ENCODE data around the gene CPT1A.

The CPT1A gene

GRCh38 chr11:68780829-68781228, 60.9 kb downstream of the CPT1A start:
- Mint-ChIP-seq H3K27ac (no peak overlapping the region), H3K36me3 (peaks cover 41 to 48% of the 10 kb centered on the region in 2 donors), H3K27me3 (no peaks in the 10 kb centered on the region), H3K9me3 (no peaks in the 10 kb centered on the region), H3K4me1 (peaks cover 3 to 7% of the 10 kb centered on the region in 2 donors), H3K4me3 (no peak overlapping the region)
- ATAC-seq (replicated peaks) (peak in 1 of 2 donors; percentile 36), DNase-seq (no peak)

GRCh38 chr11:68778205-68778604, 63.5 kb downstream of the CPT1A start:
- Mint-ChIP-seq H3K4me1 (peaks cover 3 to 7% of the 10 kb centered on the region in 2 donors), H3K27ac (no peak overlapping the region), H3K4me3 (no peak overlapping the region)

DNA sequence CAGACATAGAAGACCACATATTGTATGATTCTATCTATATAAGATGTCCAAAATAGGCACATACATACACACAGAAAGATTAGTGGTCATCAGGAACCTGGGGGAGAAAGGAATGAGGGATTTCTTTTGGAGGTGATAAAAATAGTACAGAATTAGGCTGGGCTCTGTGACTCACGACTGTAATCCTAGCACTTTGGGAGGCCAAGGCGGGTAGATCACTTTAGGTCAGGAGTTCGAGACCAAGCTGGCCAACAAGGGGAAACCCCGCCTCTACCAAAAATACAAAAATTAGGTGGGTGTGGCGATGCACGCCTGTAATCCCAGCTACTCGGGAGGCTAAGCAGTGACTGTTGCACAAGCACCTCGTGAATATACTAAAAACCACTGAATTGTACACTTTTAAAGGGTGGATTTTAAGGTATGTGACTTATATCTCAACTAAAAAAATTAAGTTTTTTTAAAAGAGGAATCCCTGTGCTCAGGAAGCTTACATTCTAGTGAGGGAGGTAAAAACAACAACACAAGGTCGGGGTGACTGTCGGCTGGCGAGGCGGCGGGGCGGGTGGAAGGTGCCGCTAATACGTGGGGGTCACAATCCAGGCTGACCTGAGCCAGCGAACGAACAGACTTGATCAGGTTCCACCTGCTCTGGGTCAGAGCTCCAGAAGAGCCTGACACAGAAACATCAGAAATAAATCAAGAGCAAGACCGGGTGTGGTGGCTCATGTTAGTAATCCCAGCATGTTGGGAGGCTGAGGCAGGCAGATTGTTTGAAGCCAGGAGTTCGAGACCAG, 65.1 kb downstream of the CPT1A start:
- Mint-ChIP-seq H3K9me3 (no peaks in the 10 kb centered on the region), H3K4me1 (peaks cover 3 to 7% of the 10 kb centered on the region in 2 donors), H3K27me3 (no peaks in the 10 kb centered on the region), H3K4me3 (no peak overlapping the region), H3K27ac (no peak overlapping the region), H3K36me3 (peaks cover 44 to 54% of the 10 kb centered on the region in 2 donors)
- DNase-seq: no peak
- ATAC-seq (replicated peaks): no peak

More at GRCh38 chr11:68778205-68778604, 63.5 kb downstream of the CPT1A start:
- no peak for ATAC-seq (replicated peaks)
- peaks cover 47 to 54% of the 10 kb centered on the region in 2 donors for H3K36me3 Mint-ChIP-seq
- no peaks in the 10 kb centered on the region for H3K9me3 Mint-ChIP-seq
- DNase-seq: no peak
- no peaks in the 10 kb centered on the region for H3K27me3 Mint-ChIP-seq

DNA sequence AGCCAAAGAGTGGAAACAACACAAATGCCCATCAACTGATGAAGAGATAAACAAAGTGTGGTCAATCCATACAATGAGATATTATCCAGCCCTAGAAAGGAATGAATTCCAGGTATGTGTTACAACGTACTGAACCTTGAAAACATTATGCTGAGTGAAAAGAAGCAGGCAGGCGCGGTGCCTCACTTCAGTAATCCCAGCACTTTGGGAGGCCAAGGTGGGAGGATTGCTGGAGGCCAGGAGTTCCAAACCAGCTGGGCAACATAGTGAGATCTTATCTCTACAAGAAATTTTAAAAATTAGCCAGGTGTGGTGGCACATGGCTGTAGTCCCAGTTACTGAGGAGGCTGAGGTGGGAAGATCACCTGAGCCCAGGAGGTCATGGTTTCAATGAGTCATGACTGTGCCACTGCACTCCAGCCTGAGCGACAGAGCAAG, 65.7 kb downstream of the CPT1A start:
- ATAC-seq (replicated peaks): no peak
- H3K27me3 Mint-ChIP-seq: no peaks in the 10 kb centered on the region
- H3K9me3 Mint-ChIP-seq: no peaks in the 10 kb centered on the region
- H3K4me1 Mint-ChIP-seq: peaks cover 3 to 7% of the 10 kb centered on the region in 2 donors
- H3K4me3 Mint-ChIP-seq: no peak overlapping the region
- no peak for DNase-seq
- no peak overlapping the region for H3K27ac Mint-ChIP-seq
- peaks cover 43 to 55% of the 10 kb centered on the region in 2 donors for H3K36me3 Mint-ChIP-seq

GRCh38 chr11:68774194-68774585, 67.5 kb downstream of the CPT1A start:
- no peaks in the 10 kb centered on the region for H3K9me3 Mint-ChIP-seq
- peaks cover 40 to 54% of the 10 kb centered on the region in 2 donors for H3K36me3 Mint-ChIP-seq
- H3K27me3 Mint-ChIP-seq: no peaks in the 10 kb centered on the region
- ATAC-seq (replicated peaks): no peak
- H3K4me1 Mint-ChIP-seq: peaks cover 3 to 7% of the 10 kb centered on the region in 2 donors
- no peak overlapping the region for H3K4me3 Mint-ChIP-seq
- H3K27ac Mint-ChIP-seq: no peak overlapping the region
- DNase-seq: no peak

- no peak for DNase-seq
- peaks cover 3 to 7% of the 10 kb centered on the region in 2 donors for H3K4me1 Mint-ChIP-seq
- no peak overlapping the region for H3K4me3 Mint-ChIP-seq
- peaks cover 38 to 54% of the 10 kb centered on the region in 2 donors for H3K36me3 Mint-ChIP-seq
- no peaks in the 10 kb centered on the region for H3K27me3 Mint-ChIP-seq
- ATAC-seq (replicated peaks): no peak
- H3K9me3 Mint-ChIP-seq: no peaks in the 10 kb centered on the region
- H3K27ac Mint-ChIP-seq: no peak overlapping the region
Observed at GRCh38 chr11:68773521-68774193, 68.1 kb downstream of the CPT1A start.

- DNase-seq (no peak), ATAC-seq (replicated peaks) (no peak)
- Mint-ChIP-seq H3K36me3 (peaks cover 40 to 55% of the 10 kb centered on the region in 2 donors), H3K27ac (no peak overlapping the region), H3K4me3 (no peak overlapping the region), H3K4me1 (peaks cover 3 to 7% of the 10 kb centered on the region in 2 donors), H3K27me3 (no peaks in the 10 kb centered on the region), H3K9me3 (no peaks in the 10 kb centered on the region)
Observed at GRCh38 chr11:68772936-68773335, 68.8 kb downstream of the CPT1A start.

- Mint-ChIP-seq H3K36me3 (peaks cover 34 to 48% of the 10 kb centered on the region in 2 donors), H3K27ac (no peak overlapping the region), H3K4me1 (no peaks in the 10 kb centered on the region), H3K4me3 (no peak overlapping the region), H3K27me3 (no peaks in the 10 kb centered on the region), H3K9me3 (no peaks in the 10 kb centered on the region)
- ATAC-seq (replicated peaks) (no peak), DNase-seq (no peak)
Observed at GRCh38 chr11:68770781-68771180, 70.9 kb downstream of the CPT1A start.

- Mint-ChIP-seq H3K4me3 (no peak overlapping the region), H3K4me1 (peaks cover 0 to 6% of the 10 kb centered on the region in 2 donors), H3K9me3 (no peaks in the 10 kb centered on the region), H3K36me3 (peaks cover 26 to 39% of the 10 kb centered on the region in 2 donors), H3K27ac (no peak overlapping the region), H3K27me3 (no peaks in the 10 kb centered on the region)
- DNase-seq (no peak), ATAC-seq (replicated peaks) (no peak)
Observed at GRCh38 chr11:68767672-68768071, 74.0 kb downstream of the CPT1A start.

DNA sequence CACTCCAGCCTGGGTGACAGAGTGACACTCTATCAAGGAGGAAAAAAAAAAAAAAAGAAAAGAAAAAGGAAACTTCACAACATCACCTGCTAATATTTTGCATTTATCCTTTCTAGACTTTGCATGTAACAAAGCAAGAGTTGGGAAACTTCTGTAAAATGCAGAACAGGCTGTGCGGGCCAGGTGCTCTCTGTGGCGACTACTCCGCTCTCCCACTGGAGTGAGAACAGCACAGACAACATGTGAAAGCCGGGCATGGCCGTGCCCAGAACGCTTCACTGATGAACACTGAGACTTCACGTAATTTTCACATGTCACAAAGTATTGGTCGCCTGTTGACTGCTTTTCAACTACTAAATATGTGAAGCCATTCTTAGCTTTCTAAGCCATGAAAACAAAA, 74.9 kb downstream of the CPT1A start:
- H3K27me3 Mint-ChIP-seq: no peaks in the 10 kb centered on the region
- H3K36me3 Mint-ChIP-seq: peaks cover 34 to 47% of the 10 kb centered on the region in 2 donors
- H3K4me3 Mint-ChIP-seq: no peak overlapping the region
- peaks cover 0 to 6% of the 10 kb centered on the region in 2 donors for H3K4me1 Mint-ChIP-seq
- H3K27ac Mint-ChIP-seq: no peak overlapping the region
- no peak for ATAC-seq (replicated peaks)
- DNase-seq: no peak
- H3K9me3 Mint-ChIP-seq: no peaks in the 10 kb centered on the region

- Mint-ChIP-seq H3K27me3 (no peaks in the 10 kb centered on the region), H3K27ac (peak overlapping the region; percentile 33), H3K4me1 (peaks cover 0 to 6% of the 10 kb centered on the region in 2 donors), H3K4me3 (no peak overlapping the region), H3K9me3 (no peaks in the 10 kb centered on the region), H3K36me3 (peaks cover 32 to 42% of the 10 kb centered on the region in 2 donors)
- no peak for DNase-seq
- ATAC-seq (replicated peaks): no peak
Observed at GRCh38 chr11:68764746-68765145, 77.0 kb downstream of the CPT1A start.

DNA sequence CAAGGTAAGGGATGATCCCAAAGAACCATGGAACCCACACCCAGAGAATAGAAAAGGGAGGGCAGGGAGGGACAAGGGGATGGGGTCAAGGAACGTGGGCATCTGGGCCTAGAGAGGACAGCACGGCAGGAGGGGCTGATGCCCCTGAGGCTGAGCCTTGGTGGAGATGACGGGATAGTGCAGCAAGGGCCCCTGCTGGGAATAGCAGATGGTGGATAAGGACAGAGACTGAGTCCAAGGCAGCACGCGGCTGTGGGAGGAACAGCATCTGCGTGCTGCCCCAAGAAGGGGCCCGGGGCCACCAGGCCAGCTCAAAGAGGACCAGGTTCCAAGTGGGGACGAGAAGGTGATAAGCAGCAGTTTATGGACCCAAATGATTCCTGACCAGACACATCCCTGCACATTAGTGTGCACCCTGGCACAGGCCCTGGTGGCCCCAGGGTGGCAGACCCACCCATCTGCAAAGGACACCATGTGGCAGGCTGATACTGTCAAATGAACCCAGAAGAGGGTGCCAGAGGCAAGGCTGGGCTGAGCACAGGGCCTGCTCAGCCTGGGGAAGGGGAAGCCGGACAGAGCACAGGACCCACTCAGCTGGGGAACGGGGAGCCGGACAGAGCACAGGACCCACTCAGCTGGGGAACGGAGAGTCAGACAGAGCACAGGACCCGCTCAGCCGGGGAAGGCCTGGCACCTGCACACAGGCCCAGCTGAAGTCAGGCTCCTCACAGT, 77.6 kb downstream of the CPT1A start:
- H3K27me3 Mint-ChIP-seq: no peaks in the 10 kb centered on the region
- H3K4me3 Mint-ChIP-seq: no peak overlapping the region
- ATAC-seq (replicated peaks) (peak in 1 of 2 donors; percentile 45), DNase-seq (no peak)
- H3K9me3 Mint-ChIP-seq: no peaks in the 10 kb centered on the region
- peaks cover 0 to 6% of the 10 kb centered on the region in 2 donors for H3K4me1 Mint-ChIP-seq
- H3K36me3 Mint-ChIP-seq: peaks cover 33 to 46% of the 10 kb centered on the region in 2 donors
- peak overlapping the region; percentile 33 for H3K27ac Mint-ChIP-seq

DNA sequence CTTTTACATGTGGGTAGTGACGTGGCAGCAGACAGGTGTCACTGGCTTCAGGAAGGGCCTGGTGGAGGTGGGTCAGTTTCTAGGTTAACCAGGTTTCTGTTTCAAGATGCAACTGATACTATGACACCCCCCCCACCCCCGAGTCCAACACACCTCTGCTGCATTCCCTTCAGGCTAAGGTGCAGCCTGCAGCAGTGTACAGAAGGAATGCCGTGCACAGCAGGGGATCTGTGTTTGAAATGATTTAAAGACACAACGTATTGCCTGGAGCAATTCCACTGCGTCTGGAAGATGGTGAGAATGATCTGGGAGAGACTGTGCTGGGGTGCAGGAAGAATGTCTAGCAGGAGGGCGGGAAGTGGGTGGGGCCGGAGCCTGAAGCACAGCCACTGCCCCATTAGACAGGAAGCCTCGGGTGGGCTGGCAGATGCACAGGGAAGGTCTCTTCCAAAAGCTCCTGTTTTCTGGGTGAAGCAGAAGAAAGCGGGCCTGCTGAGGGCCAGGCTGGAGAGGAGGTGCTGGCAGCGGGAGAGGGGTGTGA, 78.5 kb downstream of the CPT1A start:
- no peaks in the 10 kb centered on the region for H3K27me3 Mint-ChIP-seq
- peak overlapping the region; percentile 75 for H3K27ac Mint-ChIP-seq
- H3K36me3 Mint-ChIP-seq: peaks cover 26 to 39% of the 10 kb centered on the region in 2 donors
- ATAC-seq (replicated peaks) (no peak), DNase-seq (no peak)
- no peak overlapping the region for H3K4me3 Mint-ChIP-seq
- no peaks in the 10 kb centered on the region for H3K9me3 Mint-ChIP-seq
- H3K4me1 Mint-ChIP-seq: peaks cover 0 to 6% of the 10 kb centered on the region in 2 donors

GRCh38 chr11:68762481-68762880, 79.2 kb downstream of the CPT1A start:
- Mint-ChIP-seq H3K9me3 (no peaks in the 10 kb centered on the region), H3K27me3 (no peaks in the 10 kb centered on the region), H3K27ac (no peak overlapping the region), H3K4me1 (peaks cover 0 to 6% of the 10 kb centered on the region in 2 donors), H3K4me3 (no peak overlapping the region), H3K36me3 (peaks cover 28 to 40% of the 10 kb centered on the region in 2 donors)
- DNase-seq: no peak
- ATAC-seq (replicated peaks): no peak
